OCI-LY7 (cell line): ENCODE data around the gene RAD51B. TPM values are rescaled to one million over a fixed set of nuclear protein-coding genes. Genes with fewer than 3 reads are reported as not detected.

Experiments used
- BruUV-seq: library from RNA; stranded (reverse); fragments of 400-500 nt; replicated peaks from 2 replicates; lab custom pipeline; 2021; lab: Mats Ljungman, UMichigan
- CTCF ChIA-PET: fragments of 300-600 bp; sonication (Branson Sonifier 250); formaldehyde crosslinking; loops from one replicate; lab custom pipeline; 2022; ENCODE audit warnings: antibody characterized with exemption; ENCODE audit not compliant: unreplicated experiment; lab: Charles Lee
- POLR2A ChIA-PET: fragments of 300-600 bp; sonication (Branson Sonifier 250); formaldehyde crosslinking; loops from one replicate; lab custom pipeline; 2022; ENCODE audit warnings: antibody characterized with exemption; lab: Charles Lee
- DNase-seq: peaks from one replicate; pipeline ENCODE4 v3.0.0-alpha.2; 2015; ENCODE audit warnings: low spot score
- H2AFZ ChIP-seq: fragments of 200-600 bp; sonication (generic), shearing (Covaris generic); 2 replicates; pipeline ENCODE4 v1.6.1; 2014; ENCODE audit warnings: mild to moderate bottlenecking, antibody characterized with exemption, low read length, moderate library complexity
- H3K27ac ChIP-seq: fragments of 200-600 bp; sonication (generic); 2 replicates; pipeline ENCODE4 v1.5.1; 2014; ENCODE audit warnings: mixed run types, low read depth, mild to moderate bottlenecking, moderate library complexity, low read length, inconsistent platforms; ENCODE audit not compliant: poor library complexity, severe bottlenecking
- H3K36me3 ChIP-seq: fragments of 200-600 bp; sonication (generic); 2 replicates; pipeline ENCODE4 v1.6.1; 2014; ENCODE audit warnings: mild to moderate bottlenecking, antibody characterized with exemption, low read length, moderate library complexity, mixed read lengths; ENCODE audit not compliant: insufficient read depth
- H3K4me1 ChIP-seq: fragments of 200-600 bp; sonication (generic); 2 replicates; pipeline ENCODE4 v1.5.1; 2014; ENCODE audit warnings: mild to moderate bottlenecking, low read length; ENCODE audit not compliant: insufficient read depth, poor library complexity, severe bottlenecking
- H3K4me2 ChIP-seq: fragments of 200-600 bp; sonication (generic); 2 replicates; pipeline ENCODE4 v1.6.1; 2014; ENCODE audit warnings: mild to moderate bottlenecking, low read length
- H3K4me3 ChIP-seq: fragments of 200-600 bp; sonication (generic); 2 replicates; pipeline ENCODE4 v1.5.1; 2014; ENCODE audit warnings: mild to moderate bottlenecking, low read depth, low read length; ENCODE audit not compliant: poor library complexity, severe bottlenecking
- H3K79me2 ChIP-seq: fragments of 200-600 bp; sonication (generic); 2 replicates; pipeline ENCODE4 v1.6.1; 2016; ENCODE audit warnings: low read depth, mild to moderate bottlenecking, low read length, moderate library complexity, mixed read lengths; ENCODE audit not compliant: insufficient read depth
- H3K9me2 ChIP-seq: fragments of 200-600 bp; sonication (generic); 2 replicates; pipeline ENCODE4 v1.6.1; 2016; ENCODE audit warnings: mild to moderate bottlenecking, low read length, mixed read lengths; ENCODE audit not compliant: insufficient read depth
- H3K9me3 ChIP-seq: fragments of 200-600 bp; sonication (generic); 2 replicates; pipeline ENCODE4 v1.6.1; 2014; ENCODE audit warnings: mild to moderate bottlenecking, mixed run types, low read length, mixed read lengths
- H4K20me1 ChIP-seq: fragments of 200-600 bp; sonication (generic); 2 replicates; pipeline ENCODE4 v1.6.1; 2014; ENCODE audit warnings: mild to moderate bottlenecking, antibody characterized with exemption, low read length, moderate library complexity, mixed read lengths; ENCODE audit not compliant: insufficient read depth
- EZH2phosphoT487 ChIP-seq: fragments of 200-600 bp; sonication (generic); IDR thresholded peaks from 2 replicates; pipeline ENCODE4 v1.6.1; 2018; ENCODE audit warnings: low read depth, borderline replicate concordance, mild to moderate bottlenecking, mixed run types, antibody characterized with exemption, low read length, moderate library complexity, mixed read lengths
- intact Hi-C: fragments of 100-400 bp; cut with micrococcal nuclease; formaldehyde crosslinking; loops from one replicate; pipeline ENCODE4 v1.10.0; 2022; ENCODE audit not compliant: unreplicated experiment
- total RNA-seq, 2 experiments: library from RNA; depleted of rRNA in 1 of 2; stranded (reverse); fragments of >200 nt in 1 of 2; shearing (Covaris generic) in 1 of 2; gene quantifications; 2 replicates each; pipeline ENCODE4 v1.2.3, GENCODE V29; 2014 to 2022
- TF ChIP-seq, protein P1 (sequence below): fragments of 200-600 bp; sonication (generic); conservative IDR thresholded peaks from 2 replicates; pipeline ENCODE4 v1.5.1; 2014; ENCODE audit warnings: mild to moderate bottlenecking, antibody characterized with exemption, low read length, moderate library complexity, mixed read lengths

The RAD51B gene
- total RNA-seq, 2 experiments from 2014 or later: 41.4 to 89.9 TPM

DNA sequence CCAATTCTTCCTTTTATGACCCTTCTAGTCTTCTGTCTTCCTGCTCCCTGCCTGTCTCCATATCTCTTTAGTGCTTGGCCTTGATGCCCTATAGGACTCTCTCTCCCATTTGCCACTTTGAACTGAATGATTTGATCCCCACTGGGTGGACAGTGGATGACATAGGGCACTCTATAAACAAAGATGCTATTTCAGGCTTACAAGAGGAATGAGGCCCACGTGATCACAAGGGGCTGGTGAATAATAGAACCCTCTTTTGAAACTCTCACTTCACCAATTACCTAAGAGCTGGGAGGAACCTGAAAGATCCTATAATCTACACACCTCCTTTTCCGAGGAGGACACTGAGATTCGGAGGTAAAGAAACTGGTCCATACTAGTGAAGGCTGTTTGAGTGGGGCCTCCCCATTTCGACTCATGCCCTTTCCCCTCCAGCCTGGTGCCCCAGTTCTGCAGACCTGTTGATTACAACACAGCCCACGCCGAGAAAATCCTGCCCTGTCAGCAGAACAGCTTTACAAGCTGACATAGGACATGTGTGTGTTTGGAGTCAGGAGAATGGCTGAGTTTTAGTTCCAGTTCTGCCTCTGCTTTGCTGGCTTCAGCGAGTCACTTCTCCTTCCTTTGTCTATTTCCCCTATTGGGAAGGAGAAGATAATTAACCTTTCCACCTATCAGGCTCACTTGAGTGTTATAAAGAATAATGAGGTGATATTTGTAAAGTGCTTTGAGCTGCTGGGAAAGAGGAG lies 573.0 kb downstream of the RAD51B start:
- Histone ChIP-seq H2AFZ (no peak overlapping the region), H3K27ac (no peak overlapping the region), H3K4me2 (no peak overlapping the region), H3K36me3 (no peaks in the 10 kb centered on the region), H3K9me3 (no peaks in the 10 kb centered on the region), H3K79me2 (no peaks in the 10 kb centered on the region), H4K20me1 (no peaks in the 10 kb centered on the region), H3K4me3 (no peak overlapping the region), H3K9me2 (no peaks in the 10 kb centered on the region), H3K4me1 (no peaks in the 10 kb centered on the region)
- no peak for TF ChIP-seq EZH2phosphoT487
- TF ChIP-seq, protein P1, sequence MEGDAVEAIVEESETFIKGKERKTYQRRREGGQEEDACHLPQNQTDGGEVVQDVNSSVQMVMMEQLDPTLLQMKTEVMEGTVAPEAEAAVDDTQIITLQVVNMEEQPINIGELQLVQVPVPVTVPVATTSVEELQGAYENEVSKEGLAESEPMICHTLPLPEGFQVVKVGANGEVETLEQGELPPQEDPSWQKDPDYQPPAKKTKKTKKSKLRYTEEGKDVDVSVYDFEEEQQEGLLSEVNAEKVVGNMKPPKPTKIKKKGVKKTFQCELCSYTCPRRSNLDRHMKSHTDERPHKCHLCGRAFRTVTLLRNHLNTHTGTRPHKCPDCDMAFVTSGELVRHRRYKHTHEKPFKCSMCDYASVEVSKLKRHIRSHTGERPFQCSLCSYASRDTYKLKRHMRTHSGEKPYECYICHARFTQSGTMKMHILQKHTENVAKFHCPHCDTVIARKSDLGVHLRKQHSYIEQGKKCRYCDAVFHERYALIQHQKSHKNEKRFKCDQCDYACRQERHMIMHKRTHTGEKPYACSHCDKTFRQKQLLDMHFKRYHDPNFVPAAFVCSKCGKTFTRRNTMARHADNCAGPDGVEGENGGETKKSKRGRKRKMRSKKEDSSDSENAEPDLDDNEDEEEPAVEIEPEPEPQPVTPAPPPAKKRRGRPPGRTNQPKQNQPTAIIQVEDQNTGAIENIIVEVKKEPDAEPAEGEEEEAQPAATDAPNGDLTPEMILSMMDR: no peak
- POLR2A ChIA-PET: no interaction called here
- BruUV-seq: no TSS peak
- CTCF ChIA-PET: no interaction called here
- intact Hi-C loops: no loop called here
- DNase-seq: no peak

DNA sequence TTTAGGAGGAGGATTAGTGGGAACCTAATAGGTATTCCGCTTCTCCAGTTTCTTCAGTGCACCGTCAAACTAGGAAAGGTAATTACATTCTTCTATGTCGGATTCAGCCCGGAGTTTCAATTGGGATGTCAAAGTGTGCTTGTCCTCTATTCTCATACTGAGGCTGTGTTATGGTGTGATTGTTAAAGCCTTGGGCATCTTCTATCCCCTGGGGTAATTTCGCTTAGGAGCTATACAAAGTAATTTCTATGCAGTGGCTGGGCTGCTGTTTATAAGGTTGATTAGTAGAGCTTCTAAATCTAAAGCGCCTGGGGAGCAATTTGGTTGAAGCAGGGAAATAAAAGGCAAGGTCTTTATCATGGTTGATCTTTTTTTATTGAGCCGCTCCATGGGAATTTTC lies 573.7 kb downstream of the RAD51B start:
- H3K9me2 ChIP-seq: no peaks in the 10 kb centered on the region
- DNase-seq: no peak
- H3K4me2 ChIP-seq: no peak overlapping the region
- TF ChIP-seq EZH2phosphoT487: no peak
- TF ChIP-seq, protein P1: no peak
- no peaks in the 10 kb centered on the region for H3K9me3 ChIP-seq
- H3K79me2 ChIP-seq: no peaks in the 10 kb centered on the region
- no peaks in the 10 kb centered on the region for H3K4me1 ChIP-seq
- CTCF ChIA-PET: no interaction called here
- intact Hi-C loops: no loop called here
- BruUV-seq: no TSS peak
- H3K36me3 ChIP-seq: no peaks in the 10 kb centered on the region
- no peak overlapping the region for H3K27ac ChIP-seq
- no peaks in the 10 kb centered on the region for H4K20me1 ChIP-seq
- POLR2A ChIA-PET: interaction anchor here (0.6 kb wide), 1 partner anchor 327 kb away, joined by 3 read pairs; no protein-coding TSS in a partner anchor
- no peak overlapping the region for H3K4me3 ChIP-seq
- no peak overlapping the region for H2AFZ ChIP-seq

GRCh38 chr14:68394118-68394763 lies 574.7 kb downstream of the RAD51B start:
- no peaks in the 10 kb centered on the region for H3K4me1 ChIP-seq
- no peaks in the 10 kb centered on the region for H3K9me3 ChIP-seq
- no peak overlapping the region for H3K4me2 ChIP-seq
- no peaks in the 10 kb centered on the region for H3K79me2 ChIP-seq
- H3K27ac ChIP-seq: no peak overlapping the region
- ChIA-PET CTCF (no interaction called here), POLR2A (no interaction called here)
- no peaks in the 10 kb centered on the region for H4K20me1 ChIP-seq
- no peak overlapping the region for H2AFZ ChIP-seq
- H3K9me2 ChIP-seq: no peaks in the 10 kb centered on the region
- no peak overlapping the region for H3K4me3 ChIP-seq
- intact Hi-C loops: no loop called here
- DNase-seq: no peak
- TF ChIP-seq EZH2phosphoT487: no peak
- TF ChIP-seq, protein P1: no peak
- no TSS peak for BruUV-seq
- no peaks in the 10 kb centered on the region for H3K36me3 ChIP-seq
